Left colon (tissue), 2 donors: ENCODE measurements around the gene KCNJ4. TPM values are rescaled to one million over a fixed set of nuclear protein-coding genes. Genes with fewer than 3 reads are reported as not detected.

ENCODE experiments used
- ATAC-seq: fragments of 200-7000 bp; cut with Tn5 transposase; one replicate; pipeline ENCODE4 v1.9.1; 2020; ENCODE audit warnings: mild to moderate bottlenecking, moderate library complexity
- DNase-seq, 2 donors: peaks; one replicate each; pipeline ENCODE4 v3.0.0-alpha.2; 2020
- intact Hi-C, 2 donors: fragments of 100-400 bp; cut with DNase I in 1 of 2; cut with micrococcal nuclease in 1 of 2; formaldehyde crosslinking; loops; one replicate each; pipeline versions ENCODE4 v1.11.2 to v1.14.0; 2022; cut with DNase I, micrococcal nuclease
- total RNA-seq, 2 donors: library from RNA; stranded (reverse); fragmentation: NEBNext Ultra II Directional; extraction: Animal tissue kit (Norgen Biotek cat#: 25700); gene quantifications; one replicate each; pipeline ENCODE4 v1.2.1, GENCODE V29; 2021
- donor health status: DM: no; HTN: no; CAD: no.
- donor health status: DM: yes; HTN: yes; CAD: no.

Gene KCNJ4
- total RNA-seq, 2 donors from 2014 or later = not detected

- ATAC-seq (no peak), DNase-seq (no peak)
- intact Hi-C loops = no loop called here
These were observed 702 bp upstream of the KCNJ4 start for GRCh38 chr22:38455530-38456271.

GRCh38 chr22:38454353-38455075 is 485 bp downstream of the KCNJ4 start:
- intact Hi-C loops = no loop called here
- peak; percentile 55 for ATAC-seq
- no peak for DNase-seq

GRCh38 chr22:38453996-38454352 is 1.0 kb downstream of the KCNJ4 start:
- ATAC-seq (peak; percentile 12), DNase-seq (no peak)
- intact Hi-C loops = no loop called here

- intact Hi-C loops = no loop called here
- ATAC-seq (no peak), DNase-seq (no peak)
These were observed 1.8 kb downstream of the KCNJ4 start for GRCh38 chr22:38453066-38453672.

- ATAC-seq (no peak), DNase-seq (no peak)
- intact Hi-C loops = no loop called here
These were observed 2.5 kb downstream of the KCNJ4 start for GRCh38 chr22:38452373-38453065.

GRCh38 chr22:38451864-38452263 is 3.1 kb downstream of the KCNJ4 start:
- intact Hi-C loops = no loop called here
- ATAC-seq = no peak
- no peak for DNase-seq

- no peak for ATAC-seq
These were observed 3.6 kb downstream of the KCNJ4 start for GRCh38 chr22:38451404-38451803.

GRCh38 chr22:38450234-38450797 is 4.7 kb downstream of the KCNJ4 start:
- intact Hi-C loops = no loop called here
- no peak for ATAC-seq
- DNase-seq = no peak

More at GRCh38 chr22:38451404-38451803, 3.6 kb downstream of the KCNJ4 start:
- no peak for DNase-seq
- intact Hi-C loops = no loop called here

- DNase-seq (no peak), ATAC-seq (no peak)
- intact Hi-C loops = no loop called here
These were observed 5.2 kb downstream of the KCNJ4 start for GRCh38 chr22:38449776-38450175.

GRCh38 chr22:38448945-38449745 is 5.9 kb downstream of the KCNJ4 start:
- no peak for ATAC-seq
- intact Hi-C loops = no loop called here
- DNase-seq = no peak

- no peak for ATAC-seq
- intact Hi-C loops = no loop called here
- DNase-seq = no peak
These were observed 8.9 kb downstream of the KCNJ4 start for GRCh38 chr22:38446018-38446601.

- no peak for DNase-seq
These were observed 10.2 kb downstream of the KCNJ4 start for GRCh38 chr22:38444783-38445182.

GRCh38 chr22:38443628-38444521 is 11.1 kb downstream of the KCNJ4 start:
- intact Hi-C loops = no loop called here
- DNase-seq (no peak), ATAC-seq (no peak)

More at GRCh38 chr22:38444783-38445182, 10.2 kb downstream of the KCNJ4 start:
- no peak for ATAC-seq
- intact Hi-C loops = no loop called here

- intact Hi-C loops = no loop called here
- no peak for ATAC-seq
These were observed 11.9 kb downstream of the KCNJ4 start for GRCh38 chr22:38442967-38443627.

GRCh38 chr22:38441620-38442287 is 13.2 kb downstream of the KCNJ4 start:
- DNase-seq = no peak
- ATAC-seq = no peak
- intact Hi-C loops = no loop called here

More at GRCh38 chr22:38442967-38443627, 11.9 kb downstream of the KCNJ4 start:
- no peak for DNase-seq

GRCh38 chr22:38440747-38441350 is 14.2 kb downstream of the KCNJ4 start:
- intact Hi-C loops = no loop called here
- no peak for ATAC-seq

More at GRCh38 chr22:38440747-38441350, 14.2 kb downstream of the KCNJ4 start:
- no peak for DNase-seq
